GM18526 (cell line): Measurements from ENCODE around the gene SH3BP2.

Experiments used
- POLR2A ChIP-seq: IDR thresholded peaks from 3 replicates; pipeline ENCODE4 v1.6.1; 2011; ENCODE audit not compliant: insufficient read length; ENCODE audit errors: extremely low read depth

SH3BP2 gene

DNA sequence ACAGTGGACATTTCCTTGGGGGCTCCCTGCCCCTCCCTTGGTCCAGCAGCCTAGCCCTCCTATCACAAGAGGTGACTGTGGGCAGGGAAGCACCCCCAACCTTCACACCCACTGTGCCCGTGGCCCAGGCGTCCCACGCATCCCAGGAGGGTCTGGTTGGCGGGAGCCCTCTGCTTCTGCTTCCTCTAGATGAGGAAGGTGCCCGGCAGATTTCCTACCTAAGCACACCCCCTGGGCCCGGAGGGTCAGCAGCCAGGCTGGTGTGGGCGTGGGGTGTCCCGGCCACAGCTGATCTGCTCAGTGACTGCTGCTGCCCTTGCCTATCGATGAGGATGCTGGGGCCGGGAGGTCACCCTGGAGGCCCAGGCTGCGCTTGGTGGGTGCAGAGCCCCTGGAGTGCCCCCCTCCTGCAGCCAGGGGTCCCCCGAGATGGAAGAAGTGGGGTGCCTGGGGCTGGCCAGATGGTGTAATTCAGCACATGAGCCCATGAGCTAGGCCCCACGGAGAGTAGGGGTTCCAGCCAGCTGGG, 12.2 kb downstream of the SH3BP2 start:
- no peak for TF ChIP-seq POLR2A

DNA sequence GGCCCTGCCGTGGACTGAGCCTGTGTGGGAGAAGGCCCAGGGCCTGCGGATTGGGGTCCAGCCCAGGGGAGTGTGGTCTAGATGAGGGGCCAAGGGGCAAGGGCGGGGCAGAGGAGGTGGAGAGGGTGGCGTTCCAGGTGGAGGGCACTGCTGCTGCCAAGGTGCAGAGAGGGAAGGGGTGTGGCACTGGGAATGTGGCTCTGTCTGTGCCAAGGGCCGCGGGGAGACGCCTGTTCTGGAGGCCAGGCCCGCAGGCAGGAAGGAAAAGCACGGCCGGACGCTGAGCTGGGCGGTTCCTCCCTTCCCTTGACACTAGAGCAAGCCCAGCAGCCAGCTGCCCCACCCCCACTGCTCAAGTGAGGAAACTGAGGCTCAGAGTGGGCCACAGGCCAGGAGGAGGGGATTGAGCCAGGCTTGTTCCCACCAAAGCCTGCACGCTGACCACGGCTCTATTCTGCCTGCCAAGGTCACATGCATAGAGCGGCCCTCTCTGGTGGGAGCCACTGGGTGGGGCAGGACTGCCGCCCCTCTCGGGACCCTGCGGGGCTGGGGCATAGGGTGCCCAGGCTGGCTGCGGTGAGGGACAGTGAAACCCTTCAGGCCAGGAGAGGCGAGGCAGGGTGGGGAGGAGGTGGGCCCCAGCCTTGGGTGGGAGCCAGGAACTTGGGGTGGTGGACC, 13.0 kb downstream of the SH3BP2 start:
- TF ChIP-seq POLR2A, result no peak

DNA sequence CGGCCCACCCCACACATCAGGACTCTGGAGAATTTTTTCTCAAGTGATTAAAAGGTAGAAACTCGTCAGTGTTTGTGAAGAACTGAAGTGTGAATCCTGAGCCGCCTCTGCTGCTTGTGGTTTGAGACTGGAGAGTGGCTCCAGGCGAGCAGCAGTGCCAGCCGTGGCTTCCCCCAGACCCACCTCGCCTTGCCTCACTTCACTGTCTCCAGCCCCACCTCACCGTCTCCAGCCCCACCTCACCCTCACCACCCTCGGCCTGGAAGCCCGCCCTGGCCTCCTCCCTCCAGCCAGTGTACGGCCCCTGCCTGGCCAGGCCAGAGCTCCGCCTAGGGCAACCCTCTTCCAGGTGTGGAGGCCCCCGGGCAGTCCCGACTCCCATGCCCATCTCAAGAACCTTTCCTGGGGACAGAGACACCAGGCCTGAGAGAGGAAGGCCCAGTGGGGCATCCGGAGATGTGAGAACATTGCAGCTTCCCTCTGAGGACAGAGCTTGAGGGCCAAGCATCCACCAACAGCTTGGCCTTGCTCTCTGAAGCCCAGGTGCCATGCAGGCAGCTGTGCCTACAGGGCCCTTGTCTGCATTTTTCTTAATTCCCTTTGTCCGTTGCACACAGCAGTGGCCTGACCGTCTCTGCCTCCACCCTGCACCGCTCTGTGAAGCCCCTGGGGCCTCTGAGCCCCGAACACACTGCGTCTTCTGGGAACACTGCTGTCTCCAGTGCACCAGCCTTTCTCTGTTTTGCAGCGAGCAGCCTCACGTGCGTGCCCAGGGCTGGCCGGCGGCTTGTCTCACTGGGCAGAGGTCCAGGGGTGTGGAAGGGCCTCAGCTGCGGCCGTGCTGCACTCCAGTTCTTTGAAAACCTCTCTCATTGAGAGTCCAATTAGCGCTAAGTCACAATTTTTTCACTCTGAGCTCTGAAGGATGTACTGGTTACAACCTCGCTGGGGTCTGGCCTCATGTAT, 13.8 kb downstream of the SH3BP2 start:
- TF ChIP-seq POLR2A, result no peak

DNA sequence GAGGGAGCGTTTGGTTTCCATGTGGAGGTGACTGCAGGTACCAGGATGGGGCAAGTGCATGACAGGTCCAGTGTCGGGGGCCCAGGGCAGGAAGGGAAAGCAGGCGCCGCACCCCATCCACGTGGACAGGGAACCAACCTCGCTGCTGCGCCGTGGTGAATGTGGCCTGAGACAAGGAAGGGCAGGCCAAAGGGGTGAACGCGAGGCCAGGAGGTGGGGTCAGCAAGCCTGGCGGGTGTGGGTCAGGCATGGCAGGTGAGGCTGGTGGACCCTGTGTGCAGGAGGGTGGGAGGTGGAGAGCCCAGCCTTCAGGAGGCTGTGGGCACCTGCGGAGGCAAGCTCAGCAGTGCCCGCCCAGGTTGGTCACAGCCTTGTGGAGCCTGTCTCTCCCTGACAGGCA, 14.7 kb downstream of the SH3BP2 start:
- no peak for TF ChIP-seq POLR2A

DNA sequence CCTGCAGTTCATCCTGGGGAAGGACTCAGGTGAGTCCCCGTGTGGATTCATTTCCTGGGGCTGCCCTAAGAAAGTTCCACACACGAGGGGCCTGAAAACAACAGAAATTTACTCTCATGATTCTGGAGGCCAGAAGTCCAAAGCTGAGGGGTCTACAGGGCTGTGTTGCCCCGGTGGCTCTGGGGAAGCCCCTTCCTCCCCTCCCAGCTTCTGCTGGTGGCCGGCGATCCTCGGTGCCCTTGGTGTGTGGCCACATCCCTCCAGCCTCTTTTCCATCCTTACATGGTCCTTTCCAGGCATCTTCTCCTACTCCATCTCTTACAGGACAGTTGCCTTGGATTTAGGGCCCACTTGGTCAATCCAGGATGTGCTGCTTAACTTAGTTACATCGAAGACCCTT, 15.1 kb downstream of the SH3BP2 start:
- TF ChIP-seq POLR2A, result no peak

DNA sequence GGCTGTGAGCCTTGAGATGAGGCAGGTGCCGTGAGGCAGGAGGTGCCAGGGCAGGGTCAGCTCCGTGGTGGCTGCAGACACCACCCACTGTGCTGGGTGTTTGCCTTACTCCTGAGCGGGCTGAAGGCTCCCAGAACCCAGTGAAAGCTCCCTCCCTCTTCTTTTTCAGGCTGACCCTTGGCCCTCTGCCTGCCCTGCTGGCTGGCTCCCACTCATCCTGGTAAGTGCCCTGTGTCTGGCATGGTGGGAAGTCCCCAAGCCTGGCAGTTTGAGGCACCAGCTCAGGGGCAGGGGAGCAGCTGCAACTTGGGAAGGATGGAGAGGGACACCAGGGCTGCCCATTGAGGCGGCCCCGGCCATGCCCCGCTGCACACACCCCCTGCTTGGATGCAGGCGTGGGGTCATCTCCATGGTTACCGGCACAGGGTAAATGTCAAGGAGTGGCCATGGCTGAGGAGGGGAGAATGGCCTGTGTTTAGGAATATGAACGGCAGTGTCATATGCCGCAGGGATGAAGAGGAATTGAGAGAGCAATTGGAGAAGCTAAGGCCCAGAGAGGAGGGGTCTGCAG, 16.8 kb downstream of the SH3BP2 start:
- no peak for TF ChIP-seq POLR2A

DNA sequence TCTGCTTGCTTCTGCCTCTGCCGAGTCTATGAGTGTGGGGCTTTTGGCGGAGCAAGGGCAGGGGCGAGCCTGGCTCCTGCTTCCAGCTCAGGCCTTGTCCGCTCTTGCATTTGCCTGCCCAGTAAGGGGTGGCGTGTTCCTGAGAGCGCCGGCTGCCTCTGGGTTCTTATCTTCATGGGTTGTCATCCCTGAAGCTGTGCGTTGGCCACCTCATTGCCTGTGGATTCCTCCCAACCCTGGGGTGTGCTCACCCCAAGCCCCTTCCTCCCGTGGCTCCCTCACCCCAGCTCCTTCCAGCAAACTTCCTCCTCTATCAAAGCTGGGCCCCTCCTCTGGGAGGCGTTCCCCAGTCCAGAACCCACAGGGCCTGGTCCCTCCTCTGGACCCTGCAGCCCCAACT, 17.5 kb downstream of the SH3BP2 start:
- no peak for TF ChIP-seq POLR2A

DNA sequence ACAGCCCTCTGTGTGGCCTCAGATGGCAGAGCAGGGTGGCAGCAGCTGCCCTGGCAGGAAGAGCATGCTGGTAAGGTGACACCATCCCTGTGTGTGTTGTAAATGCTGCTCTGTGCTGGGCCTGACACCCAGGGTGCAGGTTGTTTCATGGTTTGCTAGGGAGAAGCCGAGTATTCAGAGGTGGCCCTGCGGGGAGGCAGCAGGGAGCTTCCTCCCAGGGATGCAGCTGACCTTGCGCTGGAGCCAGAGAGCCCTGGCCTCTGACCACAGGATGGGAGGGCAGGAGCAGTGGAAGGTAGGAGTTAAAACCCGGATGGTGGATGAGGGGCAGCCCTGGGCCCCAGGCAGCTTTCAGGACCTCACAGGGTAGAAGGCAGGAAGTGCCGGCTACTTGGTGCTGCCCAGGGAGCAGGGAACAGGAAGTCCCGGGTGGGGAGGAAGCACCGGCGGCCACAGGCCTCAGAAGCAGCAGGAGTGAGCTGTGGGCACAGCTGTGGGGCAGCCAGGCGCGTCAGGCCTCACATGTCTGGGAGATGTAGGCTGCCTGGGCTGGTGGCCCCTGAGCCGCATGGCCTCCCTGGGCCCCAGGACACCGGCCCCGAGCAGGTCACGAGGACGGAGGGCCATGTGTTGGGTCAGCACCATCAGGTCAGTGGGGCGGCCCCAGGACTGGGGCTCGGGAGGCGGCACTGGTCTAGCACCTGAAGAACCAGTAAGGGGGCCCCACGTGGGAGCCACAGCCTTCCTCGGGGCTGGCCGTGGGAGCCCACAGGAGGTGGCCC, 19.1 kb downstream of the SH3BP2 start:
- peak; percentile 74 for TF ChIP-seq POLR2A

DNA sequence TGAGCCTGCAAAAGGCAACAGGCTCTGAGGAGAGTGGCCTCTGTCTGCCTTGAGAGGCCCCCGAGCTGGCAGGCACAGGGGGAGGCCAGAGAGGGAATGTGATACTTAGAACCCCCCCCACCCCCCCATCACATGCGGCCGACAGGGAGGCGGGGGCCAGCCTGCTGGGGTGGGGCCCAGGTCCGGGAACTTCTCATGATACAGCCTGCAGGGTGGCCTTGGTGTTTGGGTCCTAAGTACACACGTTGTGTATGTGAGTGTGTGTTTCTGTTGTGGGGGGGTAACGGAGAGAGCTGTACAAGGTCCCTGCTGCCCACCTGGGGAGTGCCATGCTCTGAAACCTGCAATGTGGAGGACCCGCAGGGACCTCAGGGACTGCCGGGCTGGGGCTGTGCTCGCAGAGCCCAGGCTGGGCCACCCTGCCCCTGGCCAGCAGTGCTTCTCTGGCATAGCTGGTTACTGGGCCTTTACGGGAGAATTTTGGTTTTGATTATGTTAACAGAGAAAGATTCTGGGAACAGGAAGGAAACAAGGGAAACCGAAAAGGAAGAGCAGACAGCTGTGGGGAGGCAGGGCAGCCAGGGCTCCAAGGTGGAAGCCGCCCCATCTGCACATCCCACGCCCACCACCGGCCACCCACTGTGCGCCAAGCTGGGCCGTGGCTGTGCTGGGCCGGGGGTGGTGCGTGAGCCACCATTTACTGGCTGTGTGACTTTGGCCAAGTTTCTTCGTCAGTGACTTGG, 19.9 kb downstream of the SH3BP2 start:
- no peak for TF ChIP-seq POLR2A

DNA sequence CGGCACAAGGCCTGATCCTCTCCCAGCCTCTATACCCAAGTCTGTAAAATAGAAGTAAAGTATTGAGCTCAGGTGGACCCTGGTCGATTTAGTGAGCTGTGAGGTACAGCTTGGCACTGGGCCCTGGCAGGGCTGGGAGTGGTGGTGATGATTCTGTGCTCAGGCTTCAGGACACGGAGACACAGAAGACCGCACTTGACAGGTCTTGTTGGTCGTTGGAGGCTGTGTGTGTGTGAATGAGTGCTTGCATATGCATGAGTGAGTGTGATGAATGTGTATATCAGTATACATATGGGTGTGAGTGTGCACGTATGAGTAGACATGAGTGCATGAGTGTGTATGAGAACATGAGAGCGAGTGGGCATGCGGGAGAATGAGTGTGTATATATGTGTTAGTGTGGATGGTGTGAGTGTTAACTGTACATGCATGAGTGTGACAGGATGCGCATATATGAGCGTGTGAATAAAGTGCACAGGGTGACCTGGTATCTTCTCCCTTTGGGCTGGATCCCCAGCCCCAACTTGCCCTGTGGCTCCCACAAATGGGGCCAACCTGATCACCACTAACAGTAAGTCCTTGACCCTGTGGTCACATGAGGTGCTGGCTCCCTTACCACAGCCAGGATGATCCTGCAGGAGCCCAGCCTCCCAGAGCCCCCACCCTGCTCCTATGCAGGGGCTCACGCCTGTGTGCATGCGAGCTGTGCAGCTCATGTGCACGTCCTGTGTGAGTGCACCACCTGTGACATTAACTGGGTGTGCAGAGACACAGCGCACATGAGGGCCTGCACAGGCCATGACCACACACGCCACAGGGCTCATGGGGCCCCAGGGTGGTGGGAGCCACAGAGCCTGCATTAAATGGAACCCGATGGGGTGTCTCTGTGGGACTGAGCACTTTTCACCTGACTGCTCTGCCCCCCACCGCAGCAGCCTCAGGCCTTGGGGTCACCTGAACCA, 20.8 kb downstream of the SH3BP2 start:
- no peak for TF ChIP-seq POLR2A

DNA sequence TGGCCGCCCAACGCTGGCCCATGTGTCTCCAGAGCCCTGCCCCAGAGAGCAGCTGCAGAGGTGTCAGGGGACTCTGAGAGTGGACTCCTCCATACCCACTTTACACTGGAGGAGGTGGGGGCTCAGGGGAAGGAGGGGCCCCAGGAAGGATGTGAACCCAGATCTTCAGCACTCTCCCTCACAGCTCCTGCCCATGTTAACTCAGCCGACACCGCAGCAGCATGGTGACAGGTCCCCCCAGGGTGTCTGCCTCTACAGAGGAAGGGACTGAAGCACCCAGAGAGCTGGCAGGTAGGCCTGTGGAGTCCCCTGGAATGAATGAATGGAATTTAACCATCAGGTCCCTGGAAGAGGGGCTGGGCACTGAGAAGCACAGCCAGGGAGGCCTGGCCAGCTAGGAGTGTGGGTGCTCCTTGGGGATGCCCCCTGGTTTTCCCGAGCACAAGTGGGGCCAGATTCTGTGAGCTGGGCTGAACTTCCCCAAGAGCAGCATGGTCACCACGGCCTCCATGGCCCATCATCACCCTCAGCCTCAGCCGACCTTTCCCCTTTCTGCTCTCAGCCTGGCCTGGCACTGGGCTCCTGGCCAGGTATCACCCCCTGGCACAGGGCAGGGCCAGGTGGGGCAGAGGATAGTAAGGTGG, 21.9 kb downstream of the SH3BP2 start:
- no peak for TF ChIP-seq POLR2A

DNA sequence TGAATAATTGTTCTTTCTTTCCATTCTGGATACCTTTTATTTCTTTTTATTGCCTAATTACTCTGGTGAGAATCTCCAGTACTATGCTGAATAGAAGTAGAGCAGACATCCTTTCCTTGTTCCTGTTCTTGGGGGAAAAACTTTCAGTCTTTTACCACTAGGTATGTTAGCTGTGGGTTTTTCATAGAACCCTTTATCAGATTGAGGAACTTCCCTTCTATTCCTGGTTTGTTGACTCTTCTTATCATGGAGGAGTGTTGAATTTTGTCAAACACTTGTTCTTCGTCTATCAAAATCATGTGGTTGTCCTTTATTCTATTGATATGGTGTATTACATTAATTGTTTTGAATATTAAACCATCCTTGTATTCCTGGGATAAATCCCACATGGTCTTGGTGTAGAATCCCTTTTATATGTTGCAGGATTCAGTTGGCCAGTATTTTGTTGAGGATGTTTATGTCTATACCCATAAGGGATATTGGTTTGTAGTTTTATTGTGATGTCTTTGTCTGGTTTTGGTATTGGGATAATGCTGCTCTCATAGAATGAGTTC, 23.6 kb downstream of the SH3BP2 start:
- TF ChIP-seq POLR2A, result no peak
